Right lobe of liver (tissue), 6 donors: Measurements from ENCODE around the gene BTBD17. TPM values are rescaled to one million over a fixed set of nuclear protein-coding genes. Genes with fewer than 3 reads are reported as not detected.
A peak's percentile ranks its signal among the peaks of the same experiment; 100 is the strongest.

Source experiments
- ATAC-seq, 4 donors: fragments of 200-7000 bp; cut with Tn5 transposase; one replicate each; pipeline ENCODE4 v1.9.1; 2020; ENCODE audit warnings: mild to moderate bottlenecking in 4 of 4, moderate library complexity in 4 of 4
- DNase-seq, 3 donors: peaks; one replicate each; pipeline ENCODE4 v3.0.0-alpha.2; 2020
- H3K27ac ChIP-seq, 3 donors: fragments of 200-600 bp; one replicate each; pipeline ENCODE4 v1.8.0; 2022
- H3K27me3 ChIP-seq, 2 donors: fragments of 200-600 bp; one replicate each; pipeline ENCODE4 v1.8.0; 2022
- H3K36me3 ChIP-seq, 4 donors: fragments of 200-600 bp; sonication (generic) in 1 of 4; one replicate each; pipeline versions ENCODE4 v1.5.1 to v1.8.0; 2017 to 2022; ENCODE audit warnings: control low read depth in 1 of 4
- H3K4me1 ChIP-seq, 4 donors: fragments of 200-600 bp; sonication (generic) in 1 of 4; one replicate each; pipeline versions ENCODE4 v1.5.1 to v1.8.0; 2017 to 2022; ENCODE audit warnings: control low read depth in 1 of 4
- H3K4me3 ChIP-seq, 3 donors: fragments of 200-600 bp; one replicate each; pipeline ENCODE4 v1.8.0; 2022
- H3K9me3 ChIP-seq, 4 donors: fragments of 200-600 bp; sonication (generic) in 1 of 4; one replicate each; pipeline versions ENCODE4 v1.5.1 to v1.8.0; 2017 to 2022; ENCODE audit warnings: control low read depth in 1 of 4
- CTCF ChIP-seq, 4 donors: fragments of 200-600 bp in 3 of 4; fragments of 450-650 bp in 1 of 4; IDR thresholded peaks; one replicate each; pipeline versions ENCODE4 v1.5.1 to v1.8.0; 2016 to 2022; ENCODE audit warnings: antibody characterized with exemption in 4 of 4, mild to moderate bottlenecking in 2 of 4
- POLR2A ChIP-seq: fragments of 450-650 bp; IDR thresholded peaks from one replicate; pipeline ENCODE4 v1.6.1; 2017; ENCODE audit warnings: antibody characterized with exemption, mild to moderate bottlenecking
- WGBS: methylation state at CpG from one replicate; pipeline ENCODE4 v1.1.6; 2018; ENCODE audit warnings: low coverage, low lambda C conversion rate; ENCODE audit not compliant: insufficient coverage; ENCODE audit errors: missing lambda C conversion rate; 5-methylcytosine and 5-hydroxymethylcytosine counted together
- intact Hi-C, 2 donors: fragments of 100-400 bp; cut with DNase I; formaldehyde crosslinking; loops; one replicate each; pipeline versions ENCODE4 v1.11.2 to v1.14.1; 2022
- total RNA-seq, 6 experiments: library from RNA; depleted of rRNA in 2 of 6; stranded (reverse); fragments of >200 nt in 2 of 6; fragmentation: NEBNext Ultra II Directional in 3 of 6; extraction: Animal tissue kit (Norgen Biotek cat#: 25700) in 3 of 6; gene quantifications; one replicate each; pipeline versions ENCODE4 v1.1.0 to v1.2.4, GENCODE V29; 2016 to 2023
- donor health status: DM: no; HTN: yes; CAD: no.
- donor health status: DM: no; HTN: no; CAD: no.
- donor health status: DM: no; HTN: no; CAD: no.
- donor health status: DM: no; HTN: yes; CAD: no.
- donor health status: DM: no; HTN: yes; CAD: no.

Gene BTBD17
- total RNA-seq, 6 experiments from 2014 or later: not detected

- no CpG with 5 or more reads among the region's 10 CpGs for WGBS
- H3K27me3 ChIP-seq: peaks cover 0 to 19% of the 10 kb centered on the region in 2 donors
- DNase-seq (no peak), ATAC-seq (peak in 1 of 4 donors; percentile 11)
- no peaks in the 10 kb centered on the region for H3K36me3 ChIP-seq
- intact Hi-C loops: no loop called here
- H3K4me1 ChIP-seq: no peaks in the 10 kb centered on the region
- H3K27ac ChIP-seq: no peak overlapping the region
- H3K4me3 ChIP-seq: no peak overlapping the region
- H3K9me3 ChIP-seq: no peaks in the 10 kb centered on the region
- no peak for TF ChIP-seq POLR2A
- no peak for TF ChIP-seq CTCF (IDR thresholded peaks at IDR 0.05)
Measured at GRCh38 chr17:74354561-74354960, 7.1 kb downstream of the BTBD17 start.

DNA sequence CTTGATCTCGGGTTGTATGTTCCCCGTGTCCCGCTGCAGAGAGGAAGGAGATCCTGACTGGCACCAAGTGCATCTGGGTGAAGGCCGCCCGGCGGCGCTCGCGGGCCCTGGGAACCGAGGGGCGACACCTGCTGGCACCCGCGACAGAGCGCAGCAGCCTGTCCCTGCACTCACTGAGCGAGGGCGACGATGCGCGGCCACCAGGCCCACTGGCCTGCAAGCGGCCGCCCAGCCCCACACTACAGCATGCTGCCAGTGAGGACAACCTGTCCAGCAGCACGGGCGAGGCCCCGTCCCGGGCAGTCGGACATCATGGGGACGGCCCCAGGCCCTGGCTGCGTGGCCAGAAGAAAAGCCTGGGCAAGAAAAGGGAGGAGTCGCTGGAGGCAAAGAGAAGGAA, 7.5 kb downstream of the BTBD17 start:
- ATAC-seq (peak; percentile 21 to 57 (median 56)), DNase-seq (peak in 1 of 3 donors; percentile 41)
- Histone ChIP-seq H3K36me3 (no peaks in the 10 kb centered on the region), H3K4me1 (no peaks in the 10 kb centered on the region), H3K9me3 (no peaks in the 10 kb centered on the region), H3K4me3 (no peak overlapping the region), H3K27ac (no peak overlapping the region), H3K27me3 (peaks cover 0 to 19% of the 10 kb centered on the region in 2 donors)
- 22% methylated on average over 3 of the region's 29 CpGs for WGBS
- TF ChIP-seq POLR2A: no peak
- peak; percentile 20 to 39 (median 30) for TF ChIP-seq CTCF (IDR thresholded peaks at IDR 0.05)
- intact Hi-C loops: no loop called here

GRCh38 chr17:74353446-74354060, 8.1 kb downstream of the BTBD17 start:
- TF ChIP-seq POLR2A (no peak), CTCF (IDR thresholded peaks at IDR 0.05) (no peak)
- WGBS: 54% methylated on average over 7 of the region's 10 CpGs
- ATAC-seq: no peak

GRCh38 chr17:74351552-74352210, 10.0 kb downstream of the BTBD17 start:
- Histone ChIP-seq H3K9me3 (no peaks in the 10 kb centered on the region), H3K27me3 (peaks cover 0 to 11% of the 10 kb centered on the region in 2 donors), H3K4me1 (no peaks in the 10 kb centered on the region), H3K4me3 (no peak overlapping the region), H3K36me3 (no peaks in the 10 kb centered on the region), H3K27ac (no peak overlapping the region)
- WGBS: no CpG with 5 or more reads among the region's 55 CpGs
- ATAC-seq (no peak), DNase-seq (no peak)
- intact Hi-C loops: no loop called here
- TF ChIP-seq CTCF (IDR thresholded peaks at IDR 0.05): no peak
- no peak for TF ChIP-seq POLR2A

More at GRCh38 chr17:74353446-74354060, 8.1 kb downstream of the BTBD17 start:
- Histone ChIP-seq H3K9me3 (no peaks in the 10 kb centered on the region), H3K4me3 (no peak overlapping the region), H3K4me1 (no peaks in the 10 kb centered on the region), H3K36me3 (no peaks in the 10 kb centered on the region), H3K27me3 (peaks cover 0 to 19% of the 10 kb centered on the region in 2 donors), H3K27ac (no peak overlapping the region)
- intact Hi-C loops: no loop called here
- no peak for DNase-seq
